Common myeloid progenitor, CD34-positive (primary cell): ENCODE data around the gene RNF214.

Experiments used
- CTCF ChIA-PET: fragments of 350-600 bp; sonication (Branson Sonifier 250); formaldehyde crosslinking; loops from one replicate; lab custom pipeline; 2021; ENCODE audit warnings: antibody characterized with exemption; lab: Charles Lee
- POLR2A ChIA-PET: fragments of 350-600 bp; sonication (Branson Sonifier 250); formaldehyde crosslinking; loops from one replicate; lab custom pipeline; 2021; ENCODE audit warnings: antibody characterized with exemption; lab: Charles Lee
- DNase-seq, 3 donors: peaks; one replicate each; pipeline versions ENCODE4 v3.0.0 to v3.0.0-alpha.2; 2013
- H3K27ac ChIP-seq, 2 experiments: 1 replicate in 1 of 2; 2 replicates in 1 of 2; pipeline ENCODE4 v1.7.0; 2013; ENCODE audit warnings: inconsistent platforms in 2 of 2, low read length in 2 of 2, mild to moderate bottlenecking in 2 of 2, low read depth in 1 of 2, moderate library complexity in 1 of 2; ENCODE audit not compliant: severe bottlenecking in 2 of 2, insufficient read depth in 1 of 2, poor library complexity in 1 of 2
- H3K27me3 ChIP-seq, 5 experiments: replicated peaks in 2 of 5; 1 replicate in 3 of 5; 2 replicates in 2 of 5; pipeline versions ENCODE4 v1.6.1 to v1.7.0; 2013; ENCODE audit warnings: low read length in 4 of 5, mild to moderate bottlenecking in 2 of 5, moderate library complexity in 2 of 5, inconsistent platforms in 1 of 5; ENCODE audit not compliant: insufficient read depth in 5 of 5, control insufficient read depth in 4 of 5
- H3K36me3 ChIP-seq, 4 experiments: 1 replicate in 2 of 4; 2 replicates in 2 of 4; pipeline versions ENCODE4 v1.6.1 to v1.7.0; 2013; ENCODE audit warnings: low read length in 3 of 4, control low read depth in 1 of 4, mild to moderate bottlenecking in 1 of 4; ENCODE audit not compliant: control insufficient read depth in 4 of 4, insufficient read depth in 4 of 4
- H3K4me1 ChIP-seq, 4 experiments: 1 replicate in 3 of 4; 2 replicates in 1 of 4; pipeline versions ENCODE4 v1.6.1 to v1.7.1; 2013; ENCODE audit warnings: low read length in 3 of 4, mild to moderate bottlenecking in 3 of 4, control low read depth in 1 of 4, inconsistent platforms in 1 of 4, moderate library complexity in 1 of 4; ENCODE audit not compliant: control insufficient read depth in 4 of 4, insufficient read depth in 4 of 4; ENCODE audit errors: control extremely low read depth in 1 of 4
- H3K4me3 ChIP-seq, 7 experiments: 1 replicate in 4 of 7; 2 replicates in 3 of 7; pipeline versions ENCODE4 v1.5.1 to v1.7.0; 2013; ENCODE audit warnings: mild to moderate bottlenecking in 7 of 7, low read length in 6 of 7, moderate library complexity in 6 of 7, inconsistent platforms in 2 of 7, low read depth in 2 of 7, control low read depth in 1 of 7; ENCODE audit not compliant: insufficient read depth in 4 of 7, control insufficient read depth in 1 of 7; ENCODE audit errors: extremely low read depth in 1 of 7
- H3K9me3 ChIP-seq, 5 experiments: 1 replicate in 4 of 5; 2 replicates in 1 of 5; pipeline versions ENCODE4 v1.6.1 to v1.7.1; 2013; ENCODE audit warnings: low read length in 4 of 5, mild to moderate bottlenecking in 2 of 5, inconsistent platforms in 1 of 5, low read depth in 1 of 5, moderate library complexity in 1 of 5; ENCODE audit not compliant: control insufficient read depth in 4 of 5, insufficient read depth in 2 of 5; ENCODE audit errors: control extremely low read depth in 1 of 5
- WGBS: methylation state at CpG from one replicate; pipeline ENCODE4 v1.1.5; 2013; ENCODE audit not compliant: insufficient coverage; 5-methylcytosine and 5-hydroxymethylcytosine counted together

Gene RNF214

GRCh38 chr11:117192401-117192875 is 40.0 kb upstream of the RNF214 start:
- Histone ChIP-seq H3K4me3 (no peak overlapping the region), H3K36me3 (peaks cover 3 to 44% (median 13%) of the 10 kb centered on the region in 4 experiments), H3K9me3 (no peaks in the 10 kb centered on the region), H3K4me1 (no peaks in the 10 kb centered on the region), H3K27ac (no peak overlapping the region), H3K27me3 (no peaks in the 10 kb centered on the region)
- no peak for DNase-seq
- ChIA-PET POLR2A (no interaction called here), CTCF (interaction anchor here (7.7 kb wide), 1 partner anchor 11 kb away, joined by 59 read pairs; the partner anchor contains the start of gene SIDT2)
- WGBS: 94% methylated on average over 6 of the region's 17 CpGs

- Histone ChIP-seq H3K9me3 (no peaks in the 10 kb centered on the region), H3K4me1 (no peaks in the 10 kb centered on the region), H3K27me3 (no peaks in the 10 kb centered on the region), H3K4me3 (no peak overlapping the region), H3K27ac (no peak overlapping the region), H3K36me3 (peaks cover 3 to 36% (median 12%) of the 10 kb centered on the region in 4 experiments)
- no peak for DNase-seq
- 97% methylated on average over 8 of the region's 15 CpGs for WGBS
- ChIA-PET POLR2A (no interaction called here), CTCF (interaction anchor here (0.6 to 7.7 kb wide), 3 partner anchors 12 to 306 kb away, joined by 3 to 59 read pairs (median 4); partner anchors contain the start of gene SIDT2)
These were observed 39.1 kb upstream of the RNF214 start for GRCh38 chr11:117193130-117194020.

- no peak for DNase-seq
- Histone ChIP-seq H3K4me1 (peaks cover 0 to 4% (median 2%) of the 10 kb centered on the region in 4 experiments), H3K36me3 (peaks cover 3 to 28% (median 10%) of the 10 kb centered on the region in 4 experiments), H3K4me3 (no peak overlapping the region), H3K9me3 (no peaks in the 10 kb centered on the region), H3K27me3 (no peaks in the 10 kb centered on the region), H3K27ac (no peak overlapping the region)
- WGBS: 100% methylated on average over 5 of the region's 5 CpGs
- ChIA-PET POLR2A (no interaction called here), CTCF (interaction anchor here (0.6 to 7.7 kb wide), 5 partner anchors 13 to 307 kb away, joined by 3 to 59 read pairs (median 4); partner anchors contain the start of gene SIDT2)
These were observed 38.2 kb upstream of the RNF214 start for GRCh38 chr11:117194267-117194666.

- 100% methylated on average over 4 of the region's 4 CpGs for WGBS
- POLR2A ChIA-PET: no interaction called here
These were observed 37.2 kb upstream of the RNF214 start for GRCh38 chr11:117195258-117195657.

GRCh38 chr11:117195761-117196160 is 36.7 kb upstream of the RNF214 start:
- H3K9me3 ChIP-seq: no peaks in the 10 kb centered on the region
- no peak overlapping the region for H3K27ac ChIP-seq
- ChIA-PET POLR2A (no interaction called here), CTCF (interaction anchor here (3.0 to 7.7 kb wide), 3 partner anchors 15 to 31 kb away, joined by 14 to 59 read pairs (median 15); partner anchors contain the start of gene SIDT2)
- no peaks in the 10 kb centered on the region for H3K27me3 ChIP-seq
- no peak overlapping the region for H3K4me3 ChIP-seq
- no peak for DNase-seq
- 92% methylated on average over 19 of the region's 19 CpGs for WGBS
- peaks cover 0 to 7% (median 2%) of the 10 kb centered on the region in 4 experiments for H3K4me1 ChIP-seq
- H3K36me3 ChIP-seq: peaks cover 3 to 18% (median 7%) of the 10 kb centered on the region in 4 experiments

More at GRCh38 chr11:117195258-117195657, 37.2 kb upstream of the RNF214 start:
- peaks cover 0 to 7% (median 2%) of the 10 kb centered on the region in 4 experiments for H3K4me1 ChIP-seq
- no peak for DNase-seq
- H3K27me3 ChIP-seq: no peaks in the 10 kb centered on the region
- no peak overlapping the region for H3K27ac ChIP-seq
- CTCF ChIA-PET: interaction anchor here (1.1 to 7.7 kb wide), 3 partner anchors 14 to 23 kb away, joined by 3 to 59 read pairs (median 15); partner anchors contain the start of gene SIDT2
- peaks cover 3 to 20% (median 7%) of the 10 kb centered on the region in 4 experiments for H3K36me3 ChIP-seq
- no peak overlapping the region for H3K4me3 ChIP-seq
- H3K9me3 ChIP-seq: no peaks in the 10 kb centered on the region

GRCh38 chr11:117197006-117197405 is 35.5 kb upstream of the RNF214 start:
- Histone ChIP-seq H3K4me3 (no peak overlapping the region), H3K36me3 (peaks cover 3 to 13% (median 7%) of the 10 kb centered on the region in 4 experiments), H3K9me3 (no peaks in the 10 kb centered on the region), H3K27ac (no peak overlapping the region), H3K4me1 (peaks cover 0 to 7% (median 2%) of the 10 kb centered on the region in 4 experiments), H3K27me3 (no peaks in the 10 kb centered on the region)
- POLR2A ChIA-PET: interaction anchor here (0.7 kb wide), 1 partner anchor 30 kb away, joined by 3 read pairs; no protein-coding TSS in a partner anchor
- 100% methylated on average over 5 of the region's 7 CpGs for WGBS
- CTCF ChIA-PET: interaction anchor here (1.1 to 7.7 kb wide), 5 partner anchors 15 to 91 kb away, joined by 4 to 59 read pairs (median 14); partner anchors contain the start of gene SIDT2
- DNase-seq: no peak
